Stimulated activated CD4-positive, alpha-beta T cell treated with anti-CD3 and anti-CD28 coated beads, Interleukin-2, amount 100 ng/mL, for 4 hours (primary cell): ENCODE data around the gene G6PC2.

Source experiments
- DNase-seq: peaks from one replicate; pipeline ENCODE4 v3.0.0-alpha.2; 2020; ENCODE audit warnings: low read depth

The G6PC2 gene

DNA sequence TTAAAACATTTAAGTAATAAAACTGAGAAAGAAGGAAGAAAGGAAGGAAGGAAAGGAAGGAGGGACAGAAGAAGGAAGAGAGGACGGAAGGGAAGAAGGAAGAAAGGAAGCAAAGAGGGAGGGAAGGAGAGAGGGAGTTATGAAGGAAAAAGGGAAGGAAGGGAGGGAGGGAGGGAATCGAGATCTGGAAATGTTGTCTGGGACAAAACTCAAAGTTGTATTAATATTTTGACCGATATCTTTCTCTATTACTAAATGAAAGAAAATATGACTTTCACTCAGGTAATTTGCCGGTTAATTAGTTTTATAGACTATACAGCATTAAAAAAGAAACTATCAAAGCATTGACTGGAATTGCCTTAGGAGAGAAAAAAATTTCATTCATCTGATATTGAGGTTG is 44.4 kb downstream of the G6PC2 start:
- DNase-seq = no peak

DNA sequence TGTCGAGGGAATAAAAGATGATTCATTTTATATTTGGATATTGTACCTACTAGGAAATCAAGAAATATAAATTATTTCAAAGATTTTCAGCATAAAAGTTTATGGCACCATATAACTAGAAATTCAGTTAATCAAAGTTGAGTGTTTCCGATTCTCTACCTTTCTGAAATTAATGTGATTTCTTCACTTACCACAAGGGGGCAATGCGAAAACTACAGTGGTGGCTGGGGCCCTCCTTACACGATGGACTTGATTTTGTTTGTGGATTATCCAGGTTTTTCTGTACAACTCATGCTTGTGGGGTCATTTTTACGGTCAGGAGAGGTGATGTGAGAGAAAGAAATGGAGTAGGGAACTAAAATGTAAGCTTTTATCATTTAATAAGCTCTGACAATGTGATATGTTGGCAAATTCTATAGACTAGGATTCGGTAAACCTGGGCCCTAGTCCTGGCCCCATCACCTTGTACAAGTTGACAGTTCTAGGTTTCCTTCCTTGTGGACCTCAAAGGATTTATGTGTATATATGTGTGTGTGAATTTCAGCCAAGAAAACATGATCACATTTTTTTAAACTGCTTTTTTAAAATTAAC is 47.6 kb downstream of the G6PC2 start:
- DNase-seq = no peak

- no peak for DNase-seq
These were observed 48.2 kb downstream of the G6PC2 start for GRCh38 chr2:168949324-168949723.

GRCh38 chr2:168951871-168952270 is 50.8 kb downstream of the G6PC2 start:
- no peak for DNase-seq

- no peak for DNase-seq
These were observed 51.3 kb downstream of the G6PC2 start for GRCh38 chr2:168952424-168952823.

GRCh38 chr2:168954256-168954655 is 53.2 kb downstream of the G6PC2 start:
- DNase-seq = no peak

GRCh38 chr2:168955321-168955720 is 54.2 kb downstream of the G6PC2 start:
- DNase-seq = no peak

DNA sequence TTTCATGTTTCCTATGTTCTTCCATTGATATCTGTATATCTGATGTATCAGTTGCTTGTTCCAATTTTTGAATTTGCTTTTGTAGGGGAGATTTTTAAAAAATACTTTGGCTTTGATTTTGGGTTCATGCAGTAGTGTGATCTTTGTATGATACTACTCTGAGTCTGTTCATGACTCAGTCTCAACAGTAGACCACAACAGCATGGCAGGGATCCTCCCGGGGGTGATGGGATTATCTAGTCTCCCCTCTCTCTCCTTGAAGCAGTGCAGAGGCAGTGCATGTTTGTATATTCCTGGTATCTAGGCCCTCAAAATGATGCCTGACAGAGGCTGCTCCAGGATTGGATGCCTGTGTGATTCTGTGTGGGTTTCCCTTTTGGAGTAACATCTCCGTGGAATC is 55.3 kb downstream of the G6PC2 start:
- no peak for DNase-seq
